Measurements from ENCODE around the gene UROC1. TPM values are rescaled to one million over a fixed set of nuclear protein-coding genes. Genes with fewer than 3 reads are reported as not detected.

Gene UROC1
- polyA plus RNA-seq, 1 of the 3 experiments (the other 2 are of a cell fraction) = not detected

DNA sequence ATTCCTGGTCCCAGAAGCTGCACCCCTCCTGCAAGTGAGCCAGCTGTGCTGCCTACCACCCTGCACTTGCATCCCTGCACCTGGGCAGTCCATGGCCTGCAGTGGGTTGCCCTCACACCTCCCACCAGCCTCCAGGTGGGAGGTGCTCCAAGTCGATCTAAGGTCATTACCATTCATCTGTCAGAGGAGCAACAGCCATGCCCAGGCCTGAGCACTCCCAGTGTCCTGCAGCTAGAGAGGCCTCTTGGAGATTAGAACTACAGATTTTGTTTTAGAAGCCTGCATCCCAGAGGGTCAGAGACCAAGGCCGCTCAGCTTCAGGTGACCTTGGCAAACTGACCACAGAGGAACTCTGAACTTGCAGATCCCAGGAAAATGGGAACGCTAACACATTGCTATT, 32.9 kb downstream of the UROC1 start:
- H3K27me3 ChIP-seq (ENCODE audit: insufficient read depth) = no peaks in the 10 kb centered on the region; the same call in 1 of the 2 replicates
- H3K79me2 ChIP-seq (ENCODE audit: insufficient read depth) = no peaks in the 10 kb centered on the region
- H3K27ac ChIP-seq (ENCODE audit: low read depth in 2 of 2, low read length in 1 of 2) = no peak overlapping the region
- no peaks in the 10 kb centered on the region for H3K36me3 ChIP-seq (replicated peaks in 1 of 2; ENCODE audit: control insufficient read depth in 1 of 2, insufficient read depth in 2 of 2, low read length in 1 of 2)
- H3K4me3 ChIP-seq (ENCODE audit: low read depth in 2 of 2, low read length in 1 of 2) = no peak overlapping the region
- H3K9me2 ChIP-seq = no peaks in the 10 kb centered on the region
- ChIA-PET CTCF (interaction anchor here (1.2 kb wide), 1 partner anchor 267 kb away, joined by 3 read pairs; no protein-coding TSS in a partner anchor), POLR2A (no interaction called here)
- peaks cover 0 to 34% of the 10 kb centered on the region in 2 experiments; a peak in 1 of 4 replicates for H3K4me1 ChIP-seq (ENCODE audit: control insufficient read depth in 1 of 2, insufficient read depth in 2 of 2, low read depth in 1 of 2, low read length in 1 of 2)
- no peak for DNase-seq
- H3K9ac ChIP-seq = no peak overlapping the region
- no peak overlapping the region for H2AFZ ChIP-seq (ENCODE audit: low read depth)
- no peaks in the 10 kb centered on the region for H3K9me3 ChIP-seq
- no peaks in the 10 kb centered on the region for H4K20me1 ChIP-seq (ENCODE audit: insufficient read depth)
- TF ChIP-seq RXRA (IDR thresholded peaks at IDR 0.05; ENCODE audit: borderline replicate concordance, low read depth) (no peak), ELF1 (IDR thresholded peaks at IDR 0.05) (no peak)
- no peak overlapping the region for H3K4me2 ChIP-seq
- H3F3A ChIP-seq (replicated peaks; ENCODE audit: insufficient read depth) = no peaks in the 10 kb centered on the region
- 88% methylated on average over 2 of the region's 3 CpGs for WGBS (ENCODE audit: low lambda C conversion rate)

GRCh38 chr3:126484148-126484547, 33.4 kb downstream of the UROC1 start:
- Histone ChIP-seq H2AFZ (ENCODE audit: low read depth) (no peak overlapping the region), H3K9me3 (no peaks in the 10 kb centered on the region), H3K4me2 (no peak overlapping the region), H3K79me2 (ENCODE audit: insufficient read depth) (no peaks in the 10 kb centered on the region), H3K4me1 (ENCODE audit: control insufficient read depth in 1 of 2, insufficient read depth in 2 of 2, low read depth in 1 of 2, low read length in 1 of 2) (peaks cover 0 to 34% of the 10 kb centered on the region in 2 experiments; a peak in 1 of 4 replicates), H3K9me2 (no peaks in the 10 kb centered on the region), H4K20me1 (ENCODE audit: insufficient read depth) (no peaks in the 10 kb centered on the region), H3K27ac (ENCODE audit: low read depth in 2 of 2, low read length in 1 of 2) (no peak overlapping the region), H3K36me3 (replicated peaks in 1 of 2; ENCODE audit: control insufficient read depth in 1 of 2, insufficient read depth in 2 of 2, low read length in 1 of 2) (no peaks in the 10 kb centered on the region), H3F3A (replicated peaks; ENCODE audit: insufficient read depth) (no peaks in the 10 kb centered on the region), H3K27me3 (ENCODE audit: insufficient read depth) (no peaks in the 10 kb centered on the region; the same call in 1 of the 2 replicates), H3K4me3 (ENCODE audit: low read depth in 2 of 2, low read length in 1 of 2) (no peak overlapping the region), H3K9ac (no peak overlapping the region)
- no peak for DNase-seq
- ChIA-PET POLR2A (no interaction called here), CTCF (interaction anchor here (1.2 to 1.3 kb wide), 2 partner anchors 268 to 350 kb away, joined by 3 read pairs; no protein-coding TSS in a partner anchor)
- no peak for TF ChIP-seq GABPA (IDR thresholded peaks at IDR 0.05; ENCODE audit: low read depth)
- no peak for TF ChIP-seq TCF12 (IDR thresholded peaks at IDR 0.05)
- no peak for TF ChIP-seq EZH2phosphoT487 (IDR thresholded peaks at IDR 0.05; ENCODE audit: borderline replicate concordance, low read depth)
- TF ChIP-seq FOXJ3 (CRISPR knock-in tag; IDR thresholded peaks at IDR 0.05) = no peak
- TF ChIP-seq PBX3 (IDR thresholded peaks at IDR 0.05) = no peak
- no peak for TF ChIP-seq TAF1 (IDR thresholded peaks at IDR 0.05; ENCODE audit: borderline replicate concordance, low read depth, low read length)
- WGBS (ENCODE audit: low lambda C conversion rate) = 72% methylated on average over 3 of the region's 3 CpGs

GRCh38 chr3:126483321-126483761, 34.2 kb downstream of the UROC1 start:
- H3K9me2 ChIP-seq = no peaks in the 10 kb centered on the region
- H4K20me1 ChIP-seq (ENCODE audit: insufficient read depth) = no peaks in the 10 kb centered on the region
- H2AFZ ChIP-seq (ENCODE audit: low read depth) = no peak overlapping the region
- no peaks in the 10 kb centered on the region for H3K79me2 ChIP-seq (ENCODE audit: insufficient read depth)
- no peak overlapping the region for H3K4me3 ChIP-seq (ENCODE audit: low read depth in 2 of 2, low read length in 1 of 2)
- no peaks in the 10 kb centered on the region for H3K36me3 ChIP-seq (replicated peaks in 1 of 2; ENCODE audit: control insufficient read depth in 1 of 2, insufficient read depth in 2 of 2, low read length in 1 of 2)
- CTCF ChIA-PET = interaction anchor here (0.8 to 1.3 kb wide), 3 partner anchors 13 to 349 kb away, joined by 3 read pairs; no protein-coding TSS in a partner anchor
- no peaks in the 10 kb centered on the region for H3K9me3 ChIP-seq
- 10% methylated on average over 3 of the region's 14 CpGs for WGBS (ENCODE audit: low lambda C conversion rate)
- no peaks in the 10 kb centered on the region for H3F3A ChIP-seq (replicated peaks; ENCODE audit: insufficient read depth)
- H3K4me1 ChIP-seq (ENCODE audit: control insufficient read depth in 1 of 2, insufficient read depth in 2 of 2, low read depth in 1 of 2, low read length in 1 of 2) = peaks cover 0 to 34% of the 10 kb centered on the region in 2 experiments; a peak in 1 of 4 replicates
- H3K27ac ChIP-seq (ENCODE audit: low read depth in 2 of 2, low read length in 1 of 2) = no peak overlapping the region
- no peak overlapping the region for H3K9ac ChIP-seq
- TF ChIP-seq GABPA (IDR thresholded peaks at IDR 0.05; ENCODE audit: low read depth) (no peak), PBX3 (IDR thresholded peaks at IDR 0.05) (no peak)
- POLR2A ChIA-PET = interaction anchor here (1.0 kb wide), 1 partner anchor 11 kb away, joined by 3 read pairs; no protein-coding TSS in a partner anchor
- H3K27me3 ChIP-seq (ENCODE audit: insufficient read depth) = no peaks in the 10 kb centered on the region
- H3K4me2 ChIP-seq = no peak overlapping the region
- no peak for DNase-seq
